Measurements from ENCODE around the gene LRMDA.

- TF ChIP-seq, protein P1, sequence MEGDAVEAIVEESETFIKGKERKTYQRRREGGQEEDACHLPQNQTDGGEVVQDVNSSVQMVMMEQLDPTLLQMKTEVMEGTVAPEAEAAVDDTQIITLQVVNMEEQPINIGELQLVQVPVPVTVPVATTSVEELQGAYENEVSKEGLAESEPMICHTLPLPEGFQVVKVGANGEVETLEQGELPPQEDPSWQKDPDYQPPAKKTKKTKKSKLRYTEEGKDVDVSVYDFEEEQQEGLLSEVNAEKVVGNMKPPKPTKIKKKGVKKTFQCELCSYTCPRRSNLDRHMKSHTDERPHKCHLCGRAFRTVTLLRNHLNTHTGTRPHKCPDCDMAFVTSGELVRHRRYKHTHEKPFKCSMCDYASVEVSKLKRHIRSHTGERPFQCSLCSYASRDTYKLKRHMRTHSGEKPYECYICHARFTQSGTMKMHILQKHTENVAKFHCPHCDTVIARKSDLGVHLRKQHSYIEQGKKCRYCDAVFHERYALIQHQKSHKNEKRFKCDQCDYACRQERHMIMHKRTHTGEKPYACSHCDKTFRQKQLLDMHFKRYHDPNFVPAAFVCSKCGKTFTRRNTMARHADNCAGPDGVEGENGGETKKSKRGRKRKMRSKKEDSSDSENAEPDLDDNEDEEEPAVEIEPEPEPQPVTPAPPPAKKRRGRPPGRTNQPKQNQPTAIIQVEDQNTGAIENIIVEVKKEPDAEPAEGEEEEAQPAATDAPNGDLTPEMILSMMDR (optimal IDR thresholded peaks at IDR 0.05 in 1 of 3, IDR thresholded peaks at IDR 0.05 in 1 of 3, conservative IDR thresholded peaks at IDR 0.05 in 1 of 3; ENCODE audit: extremely low read depth in 1 of 3, insufficient read depth in 2 of 3, low read length in 3 of 3) = no peak
- TF ChIP-seq EZH2 (IDR thresholded peaks at IDR 0.05; ENCODE audit: low read length) = no peak
Observed at GRCh38 chr10:75428434-75429158, 2.8 kb upstream of the LRMDA start.

All from keratinocyte (primary cell).